ENCODE data around the gene LHFPL2.

Gene LHFPL2

DNA sequence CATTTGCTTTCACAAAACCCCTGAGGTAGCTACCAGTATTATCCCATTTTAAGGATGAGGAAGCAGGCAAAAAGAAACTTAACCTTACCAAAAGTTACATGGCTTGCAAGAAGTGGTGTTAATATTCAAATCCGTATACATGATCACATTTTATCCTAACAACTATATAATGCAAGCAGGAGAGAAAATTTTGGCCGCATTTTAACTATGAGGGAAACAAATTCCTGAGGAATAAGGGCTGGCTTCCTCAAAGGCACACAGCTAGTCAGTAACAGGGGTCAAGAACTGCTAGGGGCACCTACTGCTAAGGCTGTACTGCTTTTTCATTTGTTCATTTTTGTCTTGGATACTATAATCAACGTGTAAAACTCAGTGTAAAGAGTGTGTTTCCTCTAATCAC, 81.0 kb downstream of the LHFPL2 start:
- DNase-seq (ENCODE audit: low spot score): no peak

DNA sequence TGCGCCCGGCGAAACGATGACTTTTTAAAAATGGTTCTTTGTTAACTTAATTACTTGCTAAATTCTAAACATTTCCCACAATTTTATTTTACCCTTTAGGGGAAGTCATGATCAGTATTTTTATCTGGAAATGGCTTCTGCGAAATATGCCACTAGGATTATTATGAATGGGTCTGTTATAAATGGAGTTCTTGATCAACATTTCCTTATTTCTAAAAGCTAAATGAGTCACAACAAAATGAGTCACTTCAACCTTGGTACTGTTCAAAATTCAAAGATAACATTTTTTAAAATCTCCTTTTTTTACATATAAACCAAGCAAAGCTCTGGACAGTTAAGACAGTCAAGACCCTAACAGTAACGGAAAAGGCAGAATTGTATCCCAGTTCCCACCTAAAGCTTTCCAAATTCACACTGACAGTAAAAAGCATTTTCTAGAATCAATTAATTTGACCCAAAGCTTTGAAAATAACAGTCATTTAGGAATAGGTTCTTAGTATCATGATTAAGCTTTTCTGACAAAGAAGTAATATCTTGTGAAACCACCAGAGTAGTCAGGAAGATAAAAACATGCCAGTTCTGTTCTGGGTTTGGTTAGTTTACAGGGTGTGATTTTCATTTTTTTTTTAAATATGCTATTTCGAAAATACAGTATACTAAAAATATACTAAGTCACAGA, 81.7 kb downstream of the LHFPL2 start:
- DNase-seq (ENCODE audit: low spot score): no peak

GRCh38 chr5:78565395-78565794, 83.2 kb downstream of the LHFPL2 start:
- no peak for DNase-seq (ENCODE audit: low spot score)

DNA sequence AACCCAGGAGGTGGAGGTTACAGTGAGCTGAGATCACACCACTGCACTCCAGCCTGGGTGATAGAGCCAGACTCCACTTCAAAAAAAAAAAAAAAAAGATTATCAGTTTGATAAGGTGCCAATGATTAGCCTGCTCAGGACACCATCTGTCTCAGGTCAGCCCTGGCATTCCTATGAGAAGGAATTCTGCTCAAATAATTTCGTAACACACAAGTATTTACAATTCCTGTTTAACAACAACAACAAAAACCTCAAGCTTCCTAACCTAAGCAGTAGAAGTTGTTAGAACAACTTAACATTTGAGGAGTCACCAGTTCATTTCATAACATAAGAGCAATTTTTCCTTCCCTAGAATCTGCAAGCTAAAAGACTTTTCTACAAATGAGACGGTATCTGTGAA, 85.0 kb downstream of the LHFPL2 start:
- no peak for DNase-seq (ENCODE audit: low spot score)

- DNase-seq (ENCODE audit: low spot score): no peak
Measured at GRCh38 chr5:78562714-78563330, 85.8 kb downstream of the LHFPL2 start.

GRCh38 chr5:78562001-78562400, 86.6 kb downstream of the LHFPL2 start:
- no peak for DNase-seq (ENCODE audit: low spot score)

GRCh38 chr5:78561261-78561660, 87.3 kb downstream of the LHFPL2 start:
- DNase-seq (ENCODE audit: low spot score): no peak

- DNase-seq (ENCODE audit: low spot score): no peak
Measured at GRCh38 chr5:78560000-78560855, 88.3 kb downstream of the LHFPL2 start.

DNA sequence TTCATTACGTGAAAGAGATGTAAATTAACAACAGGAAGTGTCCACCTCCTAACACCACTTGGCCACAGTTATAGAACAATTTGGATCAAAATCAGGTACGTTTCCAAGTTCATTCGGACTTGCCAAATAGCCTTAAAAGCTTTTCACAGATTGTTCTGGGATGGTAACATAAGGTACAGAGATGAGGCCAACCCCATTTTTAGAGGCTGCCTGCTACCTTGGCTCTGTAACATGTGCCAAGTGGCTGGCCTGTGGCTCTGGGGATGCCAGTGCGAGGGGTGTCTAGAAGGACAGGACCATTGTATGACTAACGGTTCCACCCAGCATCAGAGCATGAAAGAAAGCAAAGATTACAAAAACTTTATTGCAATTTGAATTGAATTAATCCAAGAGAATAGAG, 91.0 kb downstream of the LHFPL2 start:
- no peak for DNase-seq (ENCODE audit: low spot score)

DNA sequence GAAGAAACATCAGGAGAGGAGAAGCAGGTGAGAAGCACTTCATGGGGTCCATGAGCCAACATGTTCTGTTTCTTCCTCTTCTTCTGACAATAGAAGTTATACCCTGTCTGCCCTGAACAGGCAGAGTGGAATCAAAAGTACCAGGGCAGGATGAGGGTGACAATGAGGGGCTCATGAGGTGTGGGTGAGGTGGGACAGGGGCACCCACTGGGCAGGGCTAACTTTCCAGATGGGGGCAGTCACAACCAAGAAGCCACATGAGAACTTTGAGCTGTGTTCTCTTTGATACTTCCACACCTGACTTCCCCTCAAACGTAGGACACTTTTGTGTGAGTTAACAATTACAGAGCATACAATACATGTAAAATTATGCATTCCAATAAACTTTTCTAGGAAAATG, 92.7 kb downstream of the LHFPL2 start:
- DNase-seq (ENCODE audit: low spot score): no peak

GRCh38 chr5:78554670-78555069, 93.9 kb downstream of the LHFPL2 start:
- DNase-seq (ENCODE audit: low spot score): no peak

DNA sequence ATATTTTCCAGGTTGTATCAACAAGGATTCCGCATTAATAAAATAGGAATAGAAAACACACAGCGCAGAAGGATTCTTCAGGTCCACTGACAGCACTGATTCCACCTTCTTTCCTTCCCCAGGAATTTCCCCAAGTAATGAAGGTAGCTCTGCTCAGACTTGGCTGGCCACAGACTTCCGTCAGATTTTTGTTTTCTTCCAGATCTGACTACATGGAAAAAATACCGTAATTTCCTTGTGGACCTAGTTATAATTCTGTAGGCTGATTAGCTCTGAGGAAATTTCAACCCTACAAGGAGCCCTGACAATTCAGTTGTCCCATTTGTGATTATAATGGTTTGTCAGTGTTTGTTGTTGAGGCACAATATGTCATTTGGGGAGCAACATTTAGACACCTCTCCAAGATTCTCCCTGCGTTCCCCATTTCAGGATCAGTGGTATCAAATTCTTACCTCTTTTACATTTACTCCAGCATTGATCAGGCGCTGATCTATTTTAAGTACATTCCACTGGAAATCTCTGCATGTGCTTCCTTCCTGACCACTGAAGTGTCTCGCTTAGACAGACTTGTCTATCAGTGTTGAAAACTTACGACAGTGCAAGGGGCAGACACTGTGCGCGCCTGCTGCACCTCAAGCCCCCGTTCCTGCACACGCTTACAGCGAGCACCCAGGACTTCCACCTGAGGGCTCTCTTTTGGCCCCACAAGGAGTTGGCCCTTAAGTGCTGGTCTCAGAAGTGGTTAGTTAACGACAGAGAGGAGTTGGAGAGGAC, 94.8 kb downstream of the LHFPL2 start:
- DNase-seq (ENCODE audit: low spot score): no peak

DNA sequence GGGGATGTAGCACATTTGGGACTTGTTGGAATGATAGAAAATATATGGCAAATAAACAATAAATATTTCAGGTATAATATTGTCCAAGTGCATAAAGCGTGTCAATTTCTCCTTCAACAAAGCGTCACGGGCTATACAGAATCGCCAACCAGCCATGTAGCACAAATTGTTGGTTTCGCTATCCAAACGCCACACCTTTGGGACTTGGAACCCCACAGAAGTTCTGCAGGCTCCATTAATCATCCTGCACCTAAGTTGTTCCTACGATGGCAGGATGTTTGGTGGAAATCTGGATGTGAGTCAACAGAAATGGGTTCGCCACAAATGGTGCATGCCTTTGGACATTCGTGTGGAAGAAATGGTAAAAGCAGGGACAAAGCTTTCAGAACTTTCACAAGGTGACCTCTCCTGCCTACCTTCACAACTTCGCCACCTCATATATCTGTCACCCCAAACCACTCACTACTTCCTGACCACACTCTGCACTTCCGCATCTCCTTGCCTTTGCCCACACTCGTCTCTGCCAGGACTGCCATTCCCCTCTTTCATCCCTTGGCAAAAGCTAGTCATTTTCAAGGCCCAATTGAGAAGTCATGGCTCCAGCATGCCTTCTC, 95.7 kb downstream of the LHFPL2 start:
- no peak for DNase-seq (ENCODE audit: low spot score)

GRCh38 chr5:78550891-78551290, 97.7 kb downstream of the LHFPL2 start:
- DNase-seq (ENCODE audit: low spot score): no peak

- DNase-seq (ENCODE audit: low spot score): no peak
Measured at GRCh38 chr5:78549043-78549442, 99.5 kb downstream of the LHFPL2 start.

- no peak for DNase-seq (ENCODE audit: low spot score)
Measured at GRCh38 chr5:78547731-78548615, 100.6 kb downstream of the LHFPL2 start.

GRCh38 chr5:78547183-78547582, 101.4 kb downstream of the LHFPL2 start:
- DNase-seq (ENCODE audit: low spot score): no peak

DNA sequence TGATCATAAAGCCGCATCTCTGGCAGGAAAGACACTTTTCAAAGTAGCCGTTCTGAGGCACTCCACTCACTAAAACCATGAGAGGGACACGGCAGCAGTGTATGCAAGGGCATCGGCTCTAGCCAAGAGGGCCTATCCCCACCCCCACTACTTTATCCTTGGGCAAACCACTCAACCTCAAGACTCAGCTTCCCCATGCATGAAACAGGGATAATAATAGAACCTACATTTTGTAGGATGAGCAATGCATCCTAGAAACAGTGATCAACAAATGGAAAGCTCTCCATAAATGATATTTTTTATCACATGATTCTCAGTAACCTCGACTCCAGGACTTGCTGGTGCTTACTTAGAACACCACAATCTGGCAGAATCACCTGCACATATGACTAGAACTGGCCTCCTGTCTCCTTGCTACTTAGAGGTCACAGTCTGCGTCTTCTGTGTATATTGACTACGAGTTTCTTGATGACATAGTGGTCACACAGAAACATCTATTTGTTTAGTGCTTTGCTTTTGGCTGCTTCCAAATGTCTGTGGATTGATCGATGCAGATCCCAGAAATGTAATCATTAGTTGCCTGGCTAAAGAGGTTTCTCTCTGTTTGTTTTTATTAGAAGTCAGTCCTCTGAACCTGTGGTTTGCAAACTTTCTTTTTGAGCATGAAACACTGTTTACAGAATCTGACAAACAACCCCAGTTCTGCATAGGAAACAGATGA, 102.1 kb downstream of the LHFPL2 start:
- no peak for DNase-seq (ENCODE audit: low spot score)

DNA sequence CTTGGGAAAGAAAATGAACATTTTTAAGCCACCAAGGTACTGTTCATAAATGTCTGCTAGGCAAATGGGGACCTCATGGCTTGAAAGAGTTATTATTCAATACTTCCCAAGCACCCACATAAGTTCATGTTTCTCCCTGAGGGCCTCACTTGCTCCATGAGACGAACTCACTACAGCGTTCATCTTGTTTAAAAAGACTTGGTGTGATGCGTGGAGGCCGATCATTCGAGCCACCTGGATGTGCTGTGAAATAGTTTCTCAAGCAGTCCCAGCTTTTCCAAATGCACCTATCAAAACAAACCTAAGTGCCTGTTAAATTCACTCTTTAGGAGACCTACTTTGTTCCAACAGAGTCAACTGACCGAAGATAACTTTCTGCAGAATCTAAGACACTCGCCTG, 103.2 kb downstream of the LHFPL2 start:
- DNase-seq (ENCODE audit: low spot score): no peak

- no peak for DNase-seq (ENCODE audit: low spot score)
Measured at GRCh38 chr5:78544561-78545201, 103.9 kb downstream of the LHFPL2 start.

Data from germinal center (tissue), 1 donor.